Endodermal cell (in vitro differentiated cells): ENCODE data around the gene NPHP4. TPM values are rescaled to one million over a fixed set of nuclear protein-coding genes. Genes with fewer than 3 reads are reported as not detected.

ENCODE experiments used
- DNase-seq: peaks from one replicate; pipeline ENCODE4 v3.0.0-alpha.2; 2017
- H3K27ac ChIP-seq: 2 replicates; pipeline ENCODE4 v1.5.1; 2013; ENCODE audit warnings: mild to moderate bottlenecking, low read depth, low read length, moderate library complexity
- H3K27me3 ChIP-seq: 2 replicates; pipeline ENCODE4 v1.6.1; 2013; ENCODE audit warnings: mild to moderate bottlenecking, low read length, moderate library complexity; ENCODE audit not compliant: insufficient read depth, control insufficient read depth, poor library complexity, severe bottlenecking
- H3K36me3 ChIP-seq: 2 replicates; pipeline ENCODE4 v1.7.0; 2013; ENCODE audit warnings: mild to moderate bottlenecking, low read length, moderate library complexity; ENCODE audit not compliant: control insufficient read depth, insufficient read depth
- H3K4me1 ChIP-seq: one replicate; pipeline ENCODE4 v1.7.0; 2013; ENCODE audit warnings: low read length; ENCODE audit not compliant: control insufficient read depth, insufficient read depth
- H3K4me3 ChIP-seq: 2 replicates; pipeline ENCODE4 v1.5.1; 2013; ENCODE audit warnings: mild to moderate bottlenecking, low read length, moderate library complexity
- H3K9ac ChIP-seq: 2 replicates; pipeline ENCODE4 v1.6.1; 2013; ENCODE audit warnings: mild to moderate bottlenecking, low read length, moderate library complexity; ENCODE audit not compliant: poor library complexity, severe bottlenecking; ENCODE audit errors: extremely low read depth
- H3K9me3 ChIP-seq: 2 replicates; pipeline ENCODE4 v1.6.1; 2013; ENCODE audit warnings: mild to moderate bottlenecking, low read length, moderate library complexity; ENCODE audit not compliant: control insufficient read depth
- H3K27ac Mint-ChIP-seq: 2 replicates; pipeline ENCODE4 v1.8.0; 2020; ENCODE audit warnings: mixed read lengths
- H3K27me3 Mint-ChIP-seq: 2 replicates; pipeline ENCODE4 v1.8.0; 2021; ENCODE audit warnings: mild to moderate bottlenecking, mixed read lengths; ENCODE audit not compliant: insufficient read depth
- H3K36me3 Mint-ChIP-seq: 2 replicates; pipeline ENCODE4 v1.8.0; 2020; ENCODE audit warnings: low read depth, mixed read lengths
- H3K4me1 Mint-ChIP-seq: 2 replicates; pipeline ENCODE4 v1.8.0; 2020; ENCODE audit warnings: mixed read lengths
- H3K4me3 Mint-ChIP-seq: 2 replicates; pipeline ENCODE4 v1.8.0; 2020; ENCODE audit warnings: mild to moderate bottlenecking, moderate library complexity, mixed read lengths
- H3K9me3 Mint-ChIP-seq: 2 replicates; pipeline ENCODE4 v1.8.0; 2020; ENCODE audit warnings: mild to moderate bottlenecking, mixed read lengths
- WGBS, 2 experiments: methylation state at CpG; one replicate each; pipeline versions ENCODE4 v1.1.5 to v1.1.7; 2013; ENCODE audit warnings: missing lambda C conversion rate in 2 of 2, mixed read lengths in 1 of 2; ENCODE audit not compliant: insufficient coverage in 1 of 2, insufficient read length in 1 of 2; 5-methylcytosine and 5-hydroxymethylcytosine counted together
- total RNA-seq, 2 donors: library from RNA; stranded (reverse); fragmentation: NEBNext Ultra II Directional in 1 of 2; extraction: Animal tissue kit (Norgen Biotek cat#: 25700) in 1 of 2; gene quantifications; 2 replicates in 1 of 2; 3 replicates in 1 of 2; pipeline ENCODE4 v1.2.1, GENCODE V29; 2021
- TF ChIP-seq, protein P1 (sequence below): fragments of 200-600 bp; sonication (generic); conservative IDR thresholded peaks from 2 replicates; pipeline ENCODE4 v1.5.0; 2021; ENCODE audit warnings: antibody characterized with exemption, mild to moderate bottlenecking

The NPHP4 gene
- total RNA-seq, 2 donors from 2014 or later, result 19.1 to 25.4 TPM

DNA sequence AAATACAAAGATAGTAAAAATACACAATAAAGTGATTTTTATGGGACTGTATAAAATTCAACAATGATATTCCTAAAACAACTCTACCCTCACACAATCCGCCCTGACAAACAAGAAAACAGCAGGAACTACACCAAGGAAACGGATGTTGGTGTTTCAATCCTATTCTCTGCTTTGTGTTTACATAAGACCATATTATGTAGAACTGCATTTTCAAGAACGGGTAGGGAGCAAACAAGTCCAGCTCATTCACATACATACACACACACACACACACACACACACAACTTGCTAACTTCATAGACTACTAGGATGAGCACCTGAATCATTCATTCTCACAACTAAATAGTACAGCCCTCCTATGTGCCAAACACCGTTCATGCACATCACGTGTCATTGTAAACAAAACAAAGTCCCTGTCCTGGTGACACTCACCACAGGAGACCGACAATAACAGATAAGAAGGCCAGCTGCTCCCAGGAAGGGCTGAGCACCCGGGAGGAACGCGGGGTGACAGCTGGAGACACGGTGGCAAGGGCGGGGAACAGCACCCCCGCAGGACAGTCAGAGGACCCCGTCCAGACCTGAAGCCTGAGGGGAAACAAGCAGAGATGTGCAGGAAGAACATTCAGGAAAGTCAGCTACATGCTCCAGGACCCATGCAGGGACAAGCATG is 43.0 kb downstream of the NPHP4 start:
- Mint-ChIP-seq H3K27me3 (no peaks in the 10 kb centered on the region), H3K9me3 (peaks cover 2% of the 10 kb centered on the region), H3K36me3 (peaks cover 59% of the 10 kb centered on the region), H3K27ac (no peak overlapping the region), H3K4me1 (no peaks in the 10 kb centered on the region), H3K4me3 (no peak overlapping the region)
- peaks cover 12% of the 10 kb centered on the region for H3K36me3 ChIP-seq
- TF ChIP-seq, protein P1, sequence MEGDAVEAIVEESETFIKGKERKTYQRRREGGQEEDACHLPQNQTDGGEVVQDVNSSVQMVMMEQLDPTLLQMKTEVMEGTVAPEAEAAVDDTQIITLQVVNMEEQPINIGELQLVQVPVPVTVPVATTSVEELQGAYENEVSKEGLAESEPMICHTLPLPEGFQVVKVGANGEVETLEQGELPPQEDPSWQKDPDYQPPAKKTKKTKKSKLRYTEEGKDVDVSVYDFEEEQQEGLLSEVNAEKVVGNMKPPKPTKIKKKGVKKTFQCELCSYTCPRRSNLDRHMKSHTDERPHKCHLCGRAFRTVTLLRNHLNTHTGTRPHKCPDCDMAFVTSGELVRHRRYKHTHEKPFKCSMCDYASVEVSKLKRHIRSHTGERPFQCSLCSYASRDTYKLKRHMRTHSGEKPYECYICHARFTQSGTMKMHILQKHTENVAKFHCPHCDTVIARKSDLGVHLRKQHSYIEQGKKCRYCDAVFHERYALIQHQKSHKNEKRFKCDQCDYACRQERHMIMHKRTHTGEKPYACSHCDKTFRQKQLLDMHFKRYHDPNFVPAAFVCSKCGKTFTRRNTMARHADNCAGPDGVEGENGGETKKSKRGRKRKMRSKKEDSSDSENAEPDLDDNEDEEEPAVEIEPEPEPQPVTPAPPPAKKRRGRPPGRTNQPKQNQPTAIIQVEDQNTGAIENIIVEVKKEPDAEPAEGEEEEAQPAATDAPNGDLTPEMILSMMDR, result peak; percentile 61
- no peak overlapping the region for H3K4me3 ChIP-seq
- no peak overlapping the region for H3K9ac ChIP-seq
- H3K27ac ChIP-seq, result no peak overlapping the region
- H3K4me1 ChIP-seq, result no peaks in the 10 kb centered on the region
- WGBS, 2 experiments, result 90 to 91% methylated on average over 10 to 13 of the region's 13 CpGs
- no peaks in the 10 kb centered on the region for H3K9me3 ChIP-seq
- no peaks in the 10 kb centered on the region for H3K27me3 ChIP-seq
- DNase-seq, result peak; percentile 57

- Mint-ChIP-seq H3K36me3 (peaks cover 56% of the 10 kb centered on the region), H3K9me3 (peaks cover 2% of the 10 kb centered on the region), H3K4me1 (no peaks in the 10 kb centered on the region), H3K27ac (no peak overlapping the region), H3K27me3 (no peaks in the 10 kb centered on the region), H3K4me3 (no peak overlapping the region)
- Histone ChIP-seq H3K9ac (no peak overlapping the region), H3K27me3 (no peaks in the 10 kb centered on the region), H3K27ac (no peak overlapping the region), H3K9me3 (no peaks in the 10 kb centered on the region), H3K4me1 (no peaks in the 10 kb centered on the region), H3K4me3 (no peak overlapping the region), H3K36me3 (peaks cover 8% of the 10 kb centered on the region)
- TF ChIP-seq, protein P1, result no peak
- WGBS, 2 experiments, result 80 to 81% methylated on average over 2 to 4 of the region's 4 CpGs
- no peak for DNase-seq
Observed at GRCh38 chr1:5948681-5949005, 43.6 kb downstream of the NPHP4 start.

GRCh38 chr1:5947978-5948680 is 44.1 kb downstream of the NPHP4 start:
- Histone ChIP-seq H3K4me1 (no peaks in the 10 kb centered on the region), H3K27ac (no peak overlapping the region), H3K36me3 (peaks cover 3% of the 10 kb centered on the region), H3K27me3 (no peaks in the 10 kb centered on the region), H3K9ac (no peak overlapping the region), H3K9me3 (no peaks in the 10 kb centered on the region), H3K4me3 (no peak overlapping the region)
- Mint-ChIP-seq H3K4me3 (no peak overlapping the region), H3K4me1 (no peaks in the 10 kb centered on the region), H3K9me3 (peaks cover 2% of the 10 kb centered on the region), H3K27ac (no peak overlapping the region), H3K27me3 (no peaks in the 10 kb centered on the region), H3K36me3 (peaks cover 52% of the 10 kb centered on the region)
- TF ChIP-seq, protein P1, result no peak
- no peak for DNase-seq
- 91 to 94% methylated on average over 19 to 20 of the region's 20 CpGs for WGBS, 2 experiments
